A549 (cell line): ENCODE measurements around the gene SARM1.

ENCODE experiments used
- CEBPB ChIP-seq, 2 experiments: fragments of >200 bp in 1 of 2; sonication (Bioruptor Twin) in 1 of 2; formaldehyde crosslinking in 1 of 2; IDR thresholded peaks; 2 replicates each; pipeline ENCODE4 v1.6.1; 2012 to 2016
- HDAC2 ChIP-seq: fragments of 200-600 bp; sonication (generic); IDR thresholded peaks from 2 replicates; pipeline ENCODE4 v1.6.1; 2016
- KDM1A ChIP-seq: fragments of 200-600 bp; sonication (generic); IDR thresholded peaks from 2 replicates; pipeline ENCODE4 v1.6.1; 2016; ENCODE audit warnings: low read depth, mild to moderate bottlenecking
- KDM5A ChIP-seq: fragments of 200-600 bp; sonication (generic); IDR thresholded peaks from 2 replicates; pipeline ENCODE4 v1.6.1; 2016; ENCODE audit warnings: antibody characterized with exemption, mild to moderate bottlenecking
- MAFK ChIP-seq: fragments of 450-650 bp; IDR thresholded peaks from 2 replicates; pipeline ENCODE4 v1.6.1; 2014; ENCODE audit not compliant: partially characterized antibody
- MYC ChIP-seq: IDR thresholded peaks from 2 replicates; pipeline ENCODE4 v1.6.1; 2012; ENCODE audit warnings: mild to moderate bottlenecking, inconsistent platforms, low read length, improper control_type of control experiment, borderline replicate concordance
- POLR2A ChIP-seq: IDR thresholded peaks from 2 replicates; pipeline ENCODE4 v1.6.1; 2012; ENCODE audit warnings: mild to moderate bottlenecking, low read length
- RAD21 ChIP-seq, 2 experiments: fragments of >200 bp in 1 of 2; sonication (Bioruptor Twin) in 1 of 2; formaldehyde crosslinking in 1 of 2; IDR thresholded peaks in 1 of 2; conservative IDR thresholded peaks in 1 of 2; 2 replicates in 1 of 2; 3 replicates in 1 of 2; pipeline ENCODE4 v1.6.1; 2012 to 2018; ENCODE audit warnings: inconsistent platforms in 1 of 2
- TFCP2L1 ChIP-seq: fragments of 250-450 bp; sonication (Bioruptor Pico); IDR thresholded peaks from 2 replicates; pipeline ENCODE4 v1.5.0; 2021; ENCODE audit warnings: mild to moderate bottlenecking
- TF ChIP-seq, protein P1 (sequence below): fragments of 200-600 bp; sonication (generic); IDR thresholded peaks from 2 replicates; pipeline ENCODE4 v1.6.1; 2016; ENCODE audit warnings: antibody characterized with exemption, mild to moderate bottlenecking, moderate library complexity
- TF ChIP-seq, protein P2 (sequence below): fragments of >200 bp; sonication (Bioruptor Twin); formaldehyde crosslinking; IDR thresholded peaks from 3 replicates; pipeline ENCODE4 v1.5.1; 2016

DNA sequence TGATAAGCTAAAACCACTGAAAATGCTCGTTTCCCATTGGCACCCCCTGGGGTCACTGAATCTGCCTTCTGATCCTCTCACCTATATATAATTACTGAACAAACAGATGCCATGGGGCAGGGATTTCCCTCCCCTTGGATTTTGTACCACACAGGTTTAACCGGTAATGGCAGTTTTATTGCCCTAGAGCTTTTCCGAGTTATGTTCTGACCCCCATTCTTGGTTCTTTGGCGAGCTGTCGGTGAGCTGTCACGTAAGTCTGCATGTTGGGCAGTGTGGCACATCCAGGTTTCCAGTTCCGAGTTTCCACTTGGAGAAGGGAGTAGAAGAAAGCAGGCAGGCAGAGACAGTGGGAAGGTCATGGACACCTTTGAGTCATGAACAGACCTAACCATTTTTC, 45.4 kb upstream of the SARM1 start:
- TF ChIP-seq, protein P1, sequence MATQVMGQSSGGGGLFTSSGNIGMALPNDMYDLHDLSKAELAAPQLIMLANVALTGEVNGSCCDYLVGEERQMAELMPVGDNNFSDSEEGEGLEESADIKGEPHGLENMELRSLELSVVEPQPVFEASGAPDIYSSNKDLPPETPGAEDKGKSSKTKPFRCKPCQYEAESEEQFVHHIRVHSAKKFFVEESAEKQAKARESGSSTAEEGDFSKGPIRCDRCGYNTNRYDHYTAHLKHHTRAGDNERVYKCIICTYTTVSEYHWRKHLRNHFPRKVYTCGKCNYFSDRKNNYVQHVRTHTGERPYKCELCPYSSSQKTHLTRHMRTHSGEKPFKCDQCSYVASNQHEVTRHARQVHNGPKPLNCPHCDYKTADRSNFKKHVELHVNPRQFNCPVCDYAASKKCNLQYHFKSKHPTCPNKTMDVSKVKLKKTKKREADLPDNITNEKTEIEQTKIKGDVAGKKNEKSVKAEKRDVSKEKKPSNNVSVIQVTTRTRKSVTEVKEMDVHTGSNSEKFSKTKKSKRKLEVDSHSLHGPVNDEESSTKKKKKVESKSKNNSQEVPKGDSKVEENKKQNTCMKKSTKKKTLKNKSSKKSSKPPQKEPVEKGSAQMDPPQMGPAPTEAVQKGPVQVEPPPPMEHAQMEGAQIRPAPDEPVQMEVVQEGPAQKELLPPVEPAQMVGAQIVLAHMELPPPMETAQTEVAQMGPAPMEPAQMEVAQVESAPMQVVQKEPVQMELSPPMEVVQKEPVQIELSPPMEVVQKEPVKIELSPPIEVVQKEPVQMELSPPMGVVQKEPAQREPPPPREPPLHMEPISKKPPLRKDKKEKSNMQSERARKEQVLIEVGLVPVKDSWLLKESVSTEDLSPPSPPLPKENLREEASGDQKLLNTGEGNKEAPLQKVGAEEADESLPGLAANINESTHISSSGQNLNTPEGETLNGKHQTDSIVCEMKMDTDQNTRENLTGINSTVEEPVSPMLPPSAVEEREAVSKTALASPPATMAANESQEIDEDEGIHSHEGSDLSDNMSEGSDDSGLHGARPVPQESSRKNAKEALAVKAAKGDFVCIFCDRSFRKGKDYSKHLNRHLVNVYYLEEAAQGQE = no peak
- no peak for TF ChIP-seq POLR2A
- TF ChIP-seq HDAC2 = no peak
- no peak for TF ChIP-seq TFCP2L1 (CRISPR knock-in tag)
- TF ChIP-seq, protein P2, sequence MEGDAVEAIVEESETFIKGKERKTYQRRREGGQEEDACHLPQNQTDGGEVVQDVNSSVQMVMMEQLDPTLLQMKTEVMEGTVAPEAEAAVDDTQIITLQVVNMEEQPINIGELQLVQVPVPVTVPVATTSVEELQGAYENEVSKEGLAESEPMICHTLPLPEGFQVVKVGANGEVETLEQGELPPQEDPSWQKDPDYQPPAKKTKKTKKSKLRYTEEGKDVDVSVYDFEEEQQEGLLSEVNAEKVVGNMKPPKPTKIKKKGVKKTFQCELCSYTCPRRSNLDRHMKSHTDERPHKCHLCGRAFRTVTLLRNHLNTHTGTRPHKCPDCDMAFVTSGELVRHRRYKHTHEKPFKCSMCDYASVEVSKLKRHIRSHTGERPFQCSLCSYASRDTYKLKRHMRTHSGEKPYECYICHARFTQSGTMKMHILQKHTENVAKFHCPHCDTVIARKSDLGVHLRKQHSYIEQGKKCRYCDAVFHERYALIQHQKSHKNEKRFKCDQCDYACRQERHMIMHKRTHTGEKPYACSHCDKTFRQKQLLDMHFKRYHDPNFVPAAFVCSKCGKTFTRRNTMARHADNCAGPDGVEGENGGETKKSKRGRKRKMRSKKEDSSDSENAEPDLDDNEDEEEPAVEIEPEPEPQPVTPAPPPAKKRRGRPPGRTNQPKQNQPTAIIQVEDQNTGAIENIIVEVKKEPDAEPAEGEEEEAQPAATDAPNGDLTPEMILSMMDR = no peak
- no peak for TF ChIP-seq MYC
- no peak for TF ChIP-seq CEBPB (IDR thresholded peaks at IDR 0.05)
- TF ChIP-seq MAFK = no peak
- no peak for TF ChIP-seq KDM1A
- no peak for TF ChIP-seq RAD21 (conservative IDR thresholded peaks at IDR 0.05 in 1 of 2, IDR thresholded peaks at IDR 0.05 in 1 of 2)
- no peak for TF ChIP-seq KDM5A
